HepG2 (cell line): ENCODE data around the gene ANKRA2. TPM values are rescaled to one million over a fixed set of nuclear protein-coding genes. Genes with fewer than 3 reads are reported as not detected.

Source experiments
- EP300 ChIP-seq, 3 experiments: sonication (generic) in 1 of 3; formaldehyde crosslinking in 1 of 3; IDR thresholded peaks; 2 replicates each; pipeline versions ENCODE4 v1.5.1 to v1.6.1; 2011 to 2020; ENCODE audit warnings: low read depth in 2 of 3, low read length in 2 of 3, borderline replicate concordance in 1 of 3, improper control_type of control experiment in 1 of 3, mild to moderate bottlenecking in 1 of 3, missing genetic modification reagents in 1 of 3, moderate library complexity in 1 of 3
- FOXJ3 ChIP-seq: sonication (generic); formaldehyde crosslinking; IDR thresholded peaks from 2 replicates; pipeline ENCODE4 v1.4.0; 2020; ENCODE audit warnings: missing genetic modification reagents, mild to moderate bottlenecking, borderline replicate concordance
- GLI4 ChIP-seq: sonication (generic); formaldehyde crosslinking; IDR thresholded peaks from 2 replicates; pipeline ENCODE4 v1.5.1; 2020; ENCODE audit warnings: missing genetic modification reagents, mild to moderate bottlenecking, moderate library complexity, borderline replicate concordance
- MEF2D ChIP-seq: sonication (generic); formaldehyde crosslinking; IDR thresholded peaks from 2 replicates; pipeline ENCODE4 v1.5.1; 2020; ENCODE audit warnings: mild to moderate bottlenecking, missing genetic modification reagents
- NFE2 ChIP-seq: sonication (generic); formaldehyde crosslinking; IDR thresholded peaks from 2 replicates; pipeline ENCODE4 v1.4.0; 2020; ENCODE audit warnings: missing genetic modification reagents
- NFRKB ChIP-seq: fragments of 450-650 bp; IDR thresholded peaks from 2 replicates; pipeline ENCODE4 v1.6.1; 2017
- RXRB ChIP-seq: IDR thresholded peaks from 2 replicates; pipeline ENCODE4 v1.6.1; 2016; ENCODE audit warnings: borderline replicate concordance, missing genetic modification reagents, missing compliant biosample characterization
- TARDBP ChIP-seq: sonication (generic); formaldehyde crosslinking; IDR thresholded peaks from 2 replicates; pipeline ENCODE4 v1.8.0; 2022; ENCODE audit warnings: mild to moderate bottlenecking, missing genetic modification reagents
- ZNF614 ChIP-seq: IDR thresholded peaks from 2 replicates; pipeline ENCODE4 v1.6.1; 2018; ENCODE audit warnings: missing biosample characterization, missing genetic modification reagents, inconsistent platforms, borderline replicate concordance
- polyA plus RNA-seq, 8 experiments: library from polyadenylated mRNA; depleted of rRNA in 3 of 8; stranded (reverse) in 7 of 8; unstranded in 1 of 8; fragments of >200 nt; fragmentation: Illumina TruSeq in 4 of 8; extraction: Trizol in 4 of 8; gene quantifications; 2 replicates each; pipeline versions ENCODE4 v1.2.1 to v1.2.3, GENCODE V29; 2011 to 2016; ENCODE audit warnings: low read depth in 4 of 8, missing spikeins in 1 of 8, mixed read lengths in 1 of 8; ENCODE audit not compliant: insufficient read depth in 1 of 8
- total RNA-seq, 5 experiments: library from RNA; depleted of rRNA; stranded (reverse); fragments of >200 nt; fragmentation: Illumina TruSeq; extraction: Trizol; gene quantifications; 2 replicates each; pipeline ENCODE4 v1.2.3, GENCODE V29; 2016; ENCODE audit warnings: low read depth in 1 of 5
- TF ChIP-seq, protein P1 (sequence below): sonication (generic); formaldehyde crosslinking; IDR thresholded peaks from 2 replicates; pipeline ENCODE4 v1.4.0; 2020; ENCODE audit warnings: mild to moderate bottlenecking, low read depth, missing genetic modification reagents
- TF ChIP-seq, protein P2 (sequence below): sonication (generic); formaldehyde crosslinking; IDR thresholded peaks from 2 replicates; pipeline ENCODE4 v1.9.0; 2021; ENCODE audit warnings: missing genetic modification reagents, borderline replicate concordance
- TF ChIP-seq, protein P3 (sequence below): sonication (generic); formaldehyde crosslinking; IDR thresholded peaks from 2 replicates; pipeline ENCODE4 v1.4.0; 2020; ENCODE audit warnings: missing genetic modification reagents
- TF ChIP-seq, protein P4 (sequence below): sonication (generic); formaldehyde crosslinking; IDR thresholded peaks from 2 replicates; pipeline ENCODE4 v1.4.0; 2020; ENCODE audit warnings: mild to moderate bottlenecking, missing genetic modification reagents

The ANKRA2 gene
- total and polyA plus RNA-seq, 2 of the 13 experiments (the other 11 are each of a cell fraction or from before 2014, with no cell fraction given) = 23.6 to 33.6 TPM

DNA sequence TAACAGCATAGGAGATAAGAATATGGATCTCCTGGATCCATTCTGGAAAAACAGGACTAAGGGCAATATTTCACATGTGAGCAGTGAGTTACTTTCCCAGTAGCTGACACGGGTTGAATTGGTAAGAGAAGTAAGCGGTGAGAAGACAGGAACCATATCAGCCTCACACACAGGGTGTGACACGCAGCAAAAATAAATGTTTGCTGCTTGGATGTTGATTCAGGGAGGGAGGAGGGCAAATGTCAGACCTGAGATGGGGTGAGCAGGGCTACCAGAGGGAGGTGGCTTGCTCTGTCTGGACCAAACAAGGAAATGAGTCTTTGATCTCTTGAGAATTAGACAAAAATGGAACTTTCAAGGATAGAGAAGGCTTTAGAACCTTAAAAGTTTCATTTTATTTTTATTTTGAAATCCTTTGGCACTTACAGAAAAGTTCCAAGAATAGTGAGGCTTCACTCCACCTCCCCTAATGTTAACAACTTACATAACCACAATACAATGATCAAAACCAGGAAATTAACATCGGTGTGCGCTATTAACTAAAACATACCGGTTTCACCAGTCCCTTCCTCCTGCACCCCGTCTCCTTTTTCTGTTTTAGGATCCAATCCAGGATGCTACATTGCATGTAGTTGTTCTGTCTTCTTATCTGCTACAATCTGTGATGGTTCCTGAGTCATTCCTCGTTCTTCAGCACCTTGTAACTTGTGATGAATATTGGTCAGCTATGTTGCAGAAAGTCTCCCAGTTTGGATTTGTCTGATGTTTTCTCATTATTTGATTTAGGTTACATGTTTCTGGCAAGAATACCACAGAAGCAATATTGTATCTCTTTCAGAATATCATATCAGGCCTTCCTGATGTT lies 40.0 kb upstream of the ANKRA2 start (continued):
- TF ChIP-seq, protein P1, sequence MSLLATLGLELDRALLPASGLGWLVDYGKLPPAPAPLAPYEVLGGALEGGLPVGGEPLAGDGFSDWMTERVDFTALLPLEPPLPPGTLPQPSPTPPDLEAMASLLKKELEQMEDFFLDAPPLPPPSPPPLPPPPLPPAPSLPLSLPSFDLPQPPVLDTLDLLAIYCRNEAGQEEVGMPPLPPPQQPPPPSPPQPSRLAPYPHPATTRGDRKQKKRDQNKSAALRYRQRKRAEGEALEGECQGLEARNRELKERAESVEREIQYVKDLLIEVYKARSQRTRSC (CRISPR knock-in tag) = no peak
- 0 out of 2 replicates have a peak, but pooled peaks have one; percentile 32 for TF ChIP-seq ZNF614
- peak in 1 of 2 experiments; percentile 55; a peak in 1 of 4 replicates for TF ChIP-seq EP300 (IDR thresholded peaks at IDR 0.05; ENCODE audit: low read depth in 2 of 2, low read length in 2 of 2)
- TF ChIP-seq EP300 (CRISPR knock-in tag; IDR thresholded peaks at IDR 0.05; ENCODE audit: borderline replicate concordance) = no peak
- peak; percentile 80 for TF ChIP-seq RXRB (CRISPR knock-in tag)
- TF ChIP-seq, protein P2, sequence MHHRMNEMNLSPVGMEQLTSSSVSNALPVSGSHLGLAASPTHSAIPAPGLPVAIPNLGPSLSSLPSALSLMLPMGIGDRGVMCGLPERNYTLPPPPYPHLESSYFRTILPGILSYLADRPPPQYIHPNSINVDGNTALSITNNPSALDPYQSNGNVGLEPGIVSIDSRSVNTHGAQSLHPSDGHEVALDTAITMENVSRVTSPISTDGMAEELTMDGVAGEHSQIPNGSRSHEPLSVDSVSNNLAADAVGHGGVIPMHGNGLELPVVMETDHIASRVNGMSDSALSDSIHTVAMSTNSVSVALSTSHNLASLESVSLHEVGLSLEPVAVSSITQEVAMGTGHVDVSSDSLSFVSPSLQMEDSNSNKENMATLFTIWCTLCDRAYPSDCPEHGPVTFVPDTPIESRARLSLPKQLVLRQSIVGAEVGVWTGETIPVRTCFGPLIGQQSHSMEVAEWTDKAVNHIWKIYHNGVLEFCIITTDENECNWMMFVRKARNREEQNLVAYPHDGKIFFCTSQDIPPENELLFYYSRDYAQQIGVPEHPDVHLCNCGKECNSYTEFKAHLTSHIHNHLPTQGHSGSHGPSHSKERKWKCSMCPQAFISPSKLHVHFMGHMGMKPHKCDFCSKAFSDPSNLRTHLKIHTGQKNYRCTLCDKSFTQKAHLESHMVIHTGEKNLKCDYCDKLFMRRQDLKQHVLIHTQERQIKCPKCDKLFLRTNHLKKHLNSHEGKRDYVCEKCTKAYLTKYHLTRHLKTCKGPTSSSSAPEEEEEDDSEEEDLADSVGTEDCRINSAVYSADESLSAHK (CRISPR knock-in tag) = no peak
- peak; percentile 71; the same call in 1 of the 2 replicates for TF ChIP-seq TARDBP (CRISPR knock-in tag)
- TF ChIP-seq MEF2D (CRISPR knock-in tag) = no peak
- TF ChIP-seq, protein P3, sequence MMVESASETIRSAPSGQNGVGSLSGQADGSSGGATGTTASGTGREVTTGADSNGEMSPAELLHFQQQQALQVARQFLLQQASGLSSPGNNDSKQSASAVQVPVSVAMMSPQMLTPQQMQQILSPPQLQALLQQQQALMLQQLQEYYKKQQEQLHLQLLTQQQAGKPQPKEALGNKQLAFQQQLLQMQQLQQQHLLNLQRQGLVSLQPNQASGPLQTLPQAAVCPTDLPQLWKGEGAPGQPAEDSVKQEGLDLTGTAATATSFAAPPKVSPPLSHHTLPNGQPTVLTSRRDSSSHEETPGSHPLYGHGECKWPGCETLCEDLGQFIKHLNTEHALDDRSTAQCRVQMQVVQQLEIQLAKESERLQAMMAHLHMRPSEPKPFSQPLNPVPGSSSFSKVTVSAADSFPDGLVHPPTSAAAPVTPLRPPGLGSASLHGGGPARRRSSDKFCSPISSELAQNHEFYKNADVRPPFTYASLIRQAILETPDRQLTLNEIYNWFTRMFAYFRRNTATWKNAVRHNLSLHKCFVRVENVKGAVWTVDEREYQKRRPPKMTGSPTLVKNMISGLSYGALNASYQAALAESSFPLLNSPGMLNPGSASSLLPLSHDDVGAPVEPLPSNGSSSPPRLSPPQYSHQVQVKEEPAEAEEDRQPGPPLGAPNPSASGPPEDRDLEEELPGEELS (CRISPR knock-in tag) = peak; percentile 58
- TF ChIP-seq FOXJ3 = no peak
- TF ChIP-seq, protein P4, sequence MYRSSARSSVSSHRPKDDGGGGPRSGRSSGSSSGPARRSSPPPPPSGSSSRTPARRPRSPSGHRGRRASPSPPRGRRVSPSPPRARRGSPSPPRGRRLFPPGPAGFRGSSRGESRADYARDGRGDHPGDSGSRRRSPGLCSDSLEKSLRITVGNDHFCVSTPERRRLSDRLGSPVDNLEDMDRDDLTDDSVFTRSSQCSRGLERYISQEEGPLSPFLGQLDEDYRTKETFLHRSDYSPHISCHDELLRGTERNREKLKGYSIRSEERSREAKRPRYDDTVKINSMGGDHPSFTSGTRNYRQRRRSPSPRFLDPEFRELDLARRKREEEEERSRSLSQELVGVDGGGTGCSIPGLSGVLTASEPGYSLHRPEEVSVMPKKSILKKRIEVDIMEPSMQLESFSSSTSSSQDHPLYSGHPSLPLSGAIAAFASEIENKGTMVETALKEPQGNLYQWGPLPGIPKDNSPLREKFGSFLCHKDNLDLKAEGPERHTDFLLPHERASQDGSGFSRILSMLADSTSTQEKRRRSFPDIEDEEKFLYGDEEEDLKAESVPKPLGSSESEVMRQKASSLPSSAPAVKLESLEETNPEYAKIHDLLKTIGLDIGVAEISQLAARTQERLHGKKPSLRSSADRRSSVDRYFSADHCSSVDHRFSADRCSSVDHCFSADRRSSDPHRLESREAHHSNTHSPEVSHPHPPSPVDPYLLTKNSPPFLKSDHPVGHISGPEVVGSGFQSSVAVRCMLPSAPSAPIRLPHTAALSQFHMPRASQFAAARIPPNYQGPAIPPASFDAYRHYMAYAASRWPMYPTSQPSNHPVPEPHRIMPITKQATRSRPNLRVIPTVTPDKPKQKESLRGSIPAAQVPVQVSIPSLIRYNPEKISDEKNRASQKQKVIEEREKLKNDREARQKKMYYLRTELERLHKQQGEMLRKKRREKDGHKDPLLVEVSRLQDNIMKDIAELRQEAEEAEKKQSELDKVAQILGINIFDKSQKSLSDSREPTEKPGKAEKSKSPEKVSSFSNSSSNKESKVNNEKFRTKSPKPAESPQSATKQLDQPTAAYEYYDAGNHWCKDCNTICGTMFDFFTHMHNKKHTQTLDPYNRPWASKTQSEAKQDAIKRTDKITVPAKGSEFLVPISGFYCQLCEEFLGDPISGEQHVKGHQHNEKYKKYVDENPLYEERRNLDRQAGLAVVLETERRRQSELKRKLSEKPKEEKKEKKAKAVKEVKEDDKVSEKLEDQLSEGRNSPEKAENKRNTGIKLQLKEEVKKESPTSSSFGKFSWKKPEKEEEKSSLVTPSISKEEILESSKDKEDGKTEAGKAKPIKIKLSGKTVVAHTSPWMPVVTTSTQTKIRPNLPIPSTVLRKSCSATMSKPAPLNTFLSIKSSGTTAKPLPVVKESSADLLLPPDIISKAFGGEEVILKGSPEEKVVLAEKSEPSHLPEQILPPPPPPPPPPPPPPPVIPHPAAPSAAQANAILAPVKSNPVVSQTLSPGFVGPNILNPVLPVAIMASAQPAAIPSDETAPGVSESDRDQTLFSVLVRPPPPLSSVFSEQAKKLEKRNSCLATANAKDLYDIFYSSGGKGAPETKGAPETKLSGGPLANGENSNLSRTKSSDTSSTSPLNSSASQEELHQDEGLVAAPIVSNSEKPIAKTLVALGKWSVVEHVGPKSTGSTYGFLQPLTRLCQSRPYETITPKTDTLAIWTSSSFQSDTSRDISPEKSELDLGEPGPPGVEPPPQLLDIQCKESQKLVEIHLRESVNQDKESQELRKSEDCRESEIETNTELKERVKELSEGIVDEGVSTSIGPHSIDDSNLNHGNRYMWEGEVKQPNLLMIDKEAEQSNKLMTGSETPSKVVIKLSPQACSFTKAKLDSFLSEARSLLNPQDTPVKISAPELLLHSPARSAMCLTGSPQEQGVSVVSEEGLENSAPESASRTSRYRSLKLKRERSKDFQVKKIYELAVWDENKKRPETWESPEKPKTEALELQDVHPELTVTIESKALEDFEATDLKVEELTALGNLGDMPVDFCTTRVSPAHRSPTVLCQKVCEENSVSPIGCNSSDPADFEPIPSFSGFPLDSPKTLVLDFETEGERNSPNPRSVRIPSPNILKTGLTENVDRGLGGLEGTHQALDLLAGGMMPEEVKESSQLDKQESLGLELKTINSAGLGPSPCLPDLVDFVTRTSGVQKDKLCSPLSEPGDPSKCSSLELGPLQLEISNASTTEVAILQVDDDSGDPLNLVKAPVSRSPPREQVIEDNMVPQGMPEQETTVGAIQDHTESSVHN (CRISPR knock-in tag) = no peak
- no peak for TF ChIP-seq GLI4 (CRISPR knock-in tag)
- TF ChIP-seq NFE2 = no peak
- no peak for TF ChIP-seq NFRKB
